ENCODE data around the gene THSD7B. TPM values are rescaled to one million over a fixed set of nuclear protein-coding genes. Genes with fewer than 3 reads are reported as not detected.

The THSD7B gene
- total RNA-seq, 1 donor from 2014 or later, result 1.2 TPM

DNA sequence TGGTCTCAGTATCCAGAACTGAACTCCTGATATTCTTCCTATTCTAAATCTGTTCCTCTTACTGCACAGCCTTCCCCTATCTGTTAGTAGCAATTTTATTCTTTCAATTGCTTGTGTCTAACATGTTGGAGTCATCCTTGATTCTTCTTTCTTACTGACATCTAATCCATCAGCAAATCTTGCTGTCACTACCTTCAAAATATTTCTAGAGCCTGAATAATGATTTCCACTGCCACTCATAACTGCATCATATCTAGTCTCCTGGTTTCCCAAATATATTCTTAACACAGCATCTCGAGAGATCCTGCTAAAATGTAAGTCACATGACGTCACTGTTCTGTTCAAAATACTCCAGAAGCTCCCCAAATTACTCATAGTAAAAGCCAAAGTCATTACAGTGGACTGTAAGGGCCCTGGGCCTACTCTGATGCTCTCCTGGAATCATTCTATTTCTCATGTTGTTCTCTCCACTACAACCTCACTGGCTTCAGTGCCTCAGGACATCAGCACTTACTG lies 95.2 kb downstream of the THSD7B start:
- H3K27me3 ChIP-seq, result no peaks in the 10 kb centered on the region
- no peaks in the 10 kb centered on the region for H3K79me2 ChIP-seq (ENCODE audit: low read depth)
- no peak overlapping the region for H3K4me3 Mint-ChIP-seq
- H3K27me3 Mint-ChIP-seq (ENCODE audit: insufficient read depth, low read depth), result peaks cover 4% of the 10 kb centered on the region
- H2AFZ ChIP-seq (replicated peaks), result no peak overlapping the region
- no peak overlapping the region for H3K9ac ChIP-seq
- H3K27ac Mint-ChIP-seq, result no peak overlapping the region
- H3K27ac ChIP-seq, result no peak overlapping the region
- no peak overlapping the region for H3K4me2 ChIP-seq
- H3K9me3 Mint-ChIP-seq, result peaks cover 2% of the 10 kb centered on the region
- H3K36me3 ChIP-seq, result no peaks in the 10 kb centered on the region
- H3K36me3 Mint-ChIP-seq, result no peaks in the 10 kb centered on the region
- H3K9me3 ChIP-seq (ENCODE audit: low read depth), result no peaks in the 10 kb centered on the region
- TF ChIP-seq EZH2phosphoT487 (IDR thresholded peaks at IDR 0.05) (no peak), CTCF (IDR thresholded peaks at IDR 0.05) (no peak), EZH2 (IDR thresholded peaks at IDR 0.05) (no peak)
- no peak overlapping the region for H3K4me3 ChIP-seq
- no peaks in the 10 kb centered on the region for H3K4me1 Mint-ChIP-seq
- no peaks in the 10 kb centered on the region for H3K4me1 ChIP-seq
- no peaks in the 10 kb centered on the region for H3F3A ChIP-seq (ENCODE audit: low read depth)
- no peak for DNase-seq (ENCODE audit: low spot score)
- H4K20me1 ChIP-seq (ENCODE audit: low read depth), result no peaks in the 10 kb centered on the region

DNA sequence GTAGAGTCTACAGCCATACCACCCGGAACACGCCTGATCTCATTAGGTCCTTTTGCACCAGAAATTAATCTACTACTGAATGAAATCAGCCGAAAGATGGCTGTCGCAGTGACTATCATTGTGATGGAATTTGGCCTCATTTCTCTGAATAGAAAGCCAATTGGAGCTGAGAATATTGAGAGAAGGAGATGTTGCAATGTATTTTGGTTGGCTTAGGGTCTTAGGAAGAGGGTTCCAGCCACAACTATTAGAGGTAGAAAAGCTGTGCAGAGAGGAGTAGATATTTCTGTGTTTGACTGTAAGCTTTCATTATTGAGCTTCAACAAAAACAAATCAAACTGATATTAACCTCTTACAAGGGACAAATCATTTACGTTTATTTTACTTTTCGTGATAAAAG lies 98.1 kb downstream of the THSD7B start:
- H2AFZ ChIP-seq (replicated peaks), result no peak overlapping the region
- Mint-ChIP-seq H3K27ac (no peak overlapping the region), H3K4me3 (no peak overlapping the region), H3K4me1 (no peaks in the 10 kb centered on the region), H3K27me3 (ENCODE audit: insufficient read depth, low read depth) (no peaks in the 10 kb centered on the region), H3K9me3 (no peaks in the 10 kb centered on the region), H3K36me3 (no peaks in the 10 kb centered on the region)
- no peak overlapping the region for H3K4me2 ChIP-seq
- H3K27ac ChIP-seq, result no peak overlapping the region
- no peaks in the 10 kb centered on the region for H3K79me2 ChIP-seq (ENCODE audit: low read depth)
- no peaks in the 10 kb centered on the region for H3K9me3 ChIP-seq (ENCODE audit: low read depth)
- no peaks in the 10 kb centered on the region for H3K4me1 ChIP-seq
- no peaks in the 10 kb centered on the region for H4K20me1 ChIP-seq (ENCODE audit: low read depth)
- no peaks in the 10 kb centered on the region for H3K36me3 ChIP-seq
- H3K27me3 ChIP-seq, result no peaks in the 10 kb centered on the region
- DNase-seq (ENCODE audit: low spot score), result no peak
- no peak overlapping the region for H3K9ac ChIP-seq
- TF ChIP-seq EZH2 (IDR thresholded peaks at IDR 0.05) (no peak), CTCF (IDR thresholded peaks at IDR 0.05) (no peak), EZH2phosphoT487 (IDR thresholded peaks at IDR 0.05) (no peak)
- no peak overlapping the region for H3K4me3 ChIP-seq
- H3F3A ChIP-seq (ENCODE audit: low read depth), result no peaks in the 10 kb centered on the region

DNA sequence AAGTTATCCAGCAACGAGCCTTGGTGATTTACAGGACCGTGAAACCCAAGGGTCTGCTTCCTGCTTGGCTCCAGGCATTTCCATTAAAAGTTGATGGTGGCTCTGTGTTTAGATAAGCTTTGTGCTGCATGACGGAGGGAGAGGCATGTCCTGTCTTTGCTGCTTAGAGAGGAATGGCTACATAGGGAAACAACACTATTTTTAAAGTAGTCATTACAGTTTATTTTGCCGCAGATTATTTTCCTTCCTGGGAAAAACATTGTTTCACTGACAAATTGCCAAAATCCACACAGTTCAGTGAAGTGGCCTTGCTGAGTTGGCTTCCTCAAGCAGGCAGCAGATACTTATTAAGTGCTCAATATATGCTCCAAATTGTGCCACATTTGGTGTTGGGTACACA lies 98.5 kb downstream of the THSD7B start:
- no peak overlapping the region for H2AFZ ChIP-seq (replicated peaks)
- no peaks in the 10 kb centered on the region for H3K79me2 ChIP-seq (ENCODE audit: low read depth)
- no peak overlapping the region for H3K4me2 ChIP-seq
- no peaks in the 10 kb centered on the region for H3K36me3 ChIP-seq
- no peaks in the 10 kb centered on the region for H3K9me3 ChIP-seq (ENCODE audit: low read depth)
- Mint-ChIP-seq H3K27me3 (ENCODE audit: insufficient read depth, low read depth) (no peaks in the 10 kb centered on the region), H3K4me3 (no peak overlapping the region), H3K27ac (no peak overlapping the region), H3K9me3 (no peaks in the 10 kb centered on the region), H3K4me1 (no peaks in the 10 kb centered on the region), H3K36me3 (no peaks in the 10 kb centered on the region)
- TF ChIP-seq EZH2phosphoT487 (IDR thresholded peaks at IDR 0.05) (no peak), EZH2 (IDR thresholded peaks at IDR 0.05) (no peak), CTCF (IDR thresholded peaks at IDR 0.05) (no peak)
- no peaks in the 10 kb centered on the region for H4K20me1 ChIP-seq (ENCODE audit: low read depth)
- no peak overlapping the region for H3K9ac ChIP-seq
- DNase-seq (ENCODE audit: low spot score), result no peak
- no peaks in the 10 kb centered on the region for H3K4me1 ChIP-seq
- H3K4me3 ChIP-seq, result no peak overlapping the region
- H3F3A ChIP-seq (ENCODE audit: low read depth), result no peaks in the 10 kb centered on the region
- no peak overlapping the region for H3K27ac ChIP-seq
- H3K27me3 ChIP-seq, result no peaks in the 10 kb centered on the region

Measured in neural progenitor cell (in vitro differentiated cells).